IMR-90 (cell line): Measurements from ENCODE around the gene NFIA. TPM values are rescaled to one million over a fixed set of nuclear protein-coding genes. Genes with fewer than 3 reads are reported as not detected.

ENCODE experiments used
- ATAC-seq: fragments of 200-7000 bp; cut with Tn5 transposase; 2 replicates; pipeline ENCODE4 v1.9.1; 2020; ENCODE audit warnings: low read depth, mild to moderate bottlenecking, moderate library complexity
- BruUV-seq: library from RNA; stranded (reverse); fragments of 400-500 nt; replicated peaks from 2 replicates; lab custom pipeline; 2021; lab: Mats Ljungman, UMichigan
- CTCF ChIA-PET: fragments of 300-600 bp; formaldehyde crosslinking; extraction: SDS; loops from one replicate; lab custom pipeline; 2021; ENCODE audit warnings: antibody characterized with exemption; lab: Yijun Ruan, JAX
- POLR2A ChIA-PET: fragments of 300-600 bp; sonication (Branson Sonifier 250); formaldehyde crosslinking; loops from one replicate; lab custom pipeline; 2022; ENCODE audit warnings: antibody characterized with exemption; ENCODE audit not compliant: unreplicated experiment; lab: Charles Lee
- DNase-seq: peaks from one replicate; pipeline ENCODE4 v3.0.0; 2013
- H2AFZ ChIP-seq: replicated peaks from 2 replicates; pipeline ENCODE3; 2013; ENCODE audit warnings: low read length, mild to moderate bottlenecking; ENCODE audit not compliant: poor library complexity
- H2AK5ac ChIP-seq: 2 replicates; pipeline ENCODE4 v1.6.1; 2013; ENCODE audit warnings: low read depth, low read length, inconsistent platforms
- H2AK9ac ChIP-seq: replicated peaks from 2 replicates; pipeline ENCODE3; 2013; ENCODE audit warnings: mild to moderate bottlenecking, low read depth, low read length, moderate library complexity; ENCODE audit not compliant: poor library complexity
- H2BK120ac ChIP-seq: 2 replicates; pipeline ENCODE4 v1.6.1; 2013; ENCODE audit warnings: low read depth, low read length, inconsistent platforms
- H2BK15ac ChIP-seq: 3 replicates; pipeline ENCODE4 v1.6.1; 2013; ENCODE audit warnings: low read depth, low read length, inconsistent platforms
- H2BK20ac ChIP-seq: 2 replicates; pipeline ENCODE4 v1.6.1; 2013; ENCODE audit warnings: low read depth, mild to moderate bottlenecking, inconsistent platforms, low read length, moderate library complexity
- H2BK5ac ChIP-seq: 2 replicates; pipeline ENCODE4 v1.6.1; 2013; ENCODE audit warnings: mild to moderate bottlenecking, low read depth, low read length, inconsistent platforms; ENCODE audit not compliant: poor library complexity, severe bottlenecking
- H3K14ac ChIP-seq: replicated peaks from 2 replicates; pipeline ENCODE4 v1.6.1; 2013; ENCODE audit warnings: low read depth, low read length, inconsistent platforms
- H3K18ac ChIP-seq: 2 replicates; pipeline ENCODE4 v1.6.1; 2013; ENCODE audit warnings: low read depth, low read length, control low read depth
- H3K23ac ChIP-seq: 2 replicates; pipeline ENCODE4 v1.6.1; 2013; ENCODE audit warnings: low read depth, low read length, inconsistent platforms
- H3K27ac ChIP-seq: 2 replicates; pipeline ENCODE4 v1.5.1; 2013; ENCODE audit warnings: mild to moderate bottlenecking, control low read depth, low read length; ENCODE audit not compliant: insufficient read depth
- H3K27me3 ChIP-seq: 2 replicates; pipeline ENCODE4 v1.6.1; 2013; ENCODE audit warnings: low read length; ENCODE audit not compliant: control insufficient read depth, insufficient read depth
- H3K36me3 ChIP-seq: 2 replicates; pipeline ENCODE4 v1.6.1; 2013; ENCODE audit warnings: low read length, mixed read lengths; ENCODE audit not compliant: control insufficient read depth, insufficient read depth
- H3K4ac ChIP-seq: 2 replicates; pipeline ENCODE4 v1.6.1; 2013; ENCODE audit warnings: low read depth, low read length, inconsistent platforms
- H3K4me1 ChIP-seq: 2 replicates; pipeline ENCODE4 v1.6.1; 2013; ENCODE audit warnings: low read length, mixed read lengths; ENCODE audit not compliant: control insufficient read depth, insufficient read depth
- H3K4me2 ChIP-seq: 2 replicates; pipeline ENCODE4 v1.6.1; 2013; ENCODE audit warnings: low read depth, mild to moderate bottlenecking, control low read depth, low read length, moderate library complexity
- H3K4me3 ChIP-seq: 2 replicates; pipeline ENCODE4 v1.5.1; 2013; ENCODE audit warnings: low read depth, mild to moderate bottlenecking, control low read depth, low read length, moderate library complexity; ENCODE audit not compliant: insufficient read depth
- H3K56ac ChIP-seq: 2 replicates; pipeline ENCODE4 v1.6.1; 2013; ENCODE audit warnings: low read length, inconsistent platforms; ENCODE audit not compliant: insufficient read depth; ENCODE audit errors: extremely low read depth
- H3K79me1 ChIP-seq, 2 experiments: 2 replicates each; pipeline ENCODE4 v1.6.1; 2013; ENCODE audit warnings: low read length in 2 of 2, inconsistent platforms in 1 of 2, low read depth in 1 of 2
- H3K9ac ChIP-seq: 2 replicates; pipeline ENCODE4 v1.6.1; 2013; ENCODE audit warnings: low read depth, low read length, control low read depth
- H3K9me1 ChIP-seq: 2 replicates; pipeline ENCODE4 v1.6.1; 2013; ENCODE audit warnings: low read length, inconsistent platforms; ENCODE audit not compliant: insufficient read depth
- H3K9me3 ChIP-seq: 2 replicates; pipeline ENCODE4 v1.6.1; 2013; ENCODE audit warnings: low read length; ENCODE audit not compliant: control insufficient read depth, insufficient read depth
- H4K20me1 ChIP-seq: 2 replicates; pipeline ENCODE4 v1.6.1; 2013; ENCODE audit warnings: low read length, inconsistent platforms; ENCODE audit not compliant: insufficient read depth
- H4K5ac ChIP-seq: 2 replicates; pipeline ENCODE4 v1.6.1; 2013; ENCODE audit warnings: mild to moderate bottlenecking, low read depth, low read length, control low read depth
- H4K8ac ChIP-seq, 2 experiments: 2 replicates each; pipeline ENCODE4 v1.6.1; 2013; ENCODE audit warnings: low read depth in 2 of 2, low read length in 2 of 2, control low read depth in 1 of 2, inconsistent platforms in 1 of 2
- H4K91ac ChIP-seq: 2 replicates; pipeline ENCODE4 v1.6.1; 2013; ENCODE audit warnings: low read depth, low read length, inconsistent platforms; ENCODE audit not compliant: insufficient read depth
- BHLHE40 ChIP-seq: fragments of 150-350 bp; IDR thresholded peaks from 2 replicates; pipeline ENCODE4 v1.6.1; 2016; ENCODE audit warnings: mild to moderate bottlenecking, low read depth, low read length
- CEBPB ChIP-seq: IDR thresholded peaks from 2 replicates; pipeline ENCODE4 v1.6.1; 2012; ENCODE audit warnings: low read depth, low read length, improper control_type of control experiment
- CHD1 ChIP-seq: IDR thresholded peaks from 2 replicates; pipeline ENCODE4 v1.6.1; 2012; ENCODE audit warnings: low read depth, low read length, improper control_type of control experiment
- ELK1 ChIP-seq: fragments of 150-350 bp; IDR thresholded peaks from 2 replicates; pipeline ENCODE4 v1.6.1; 2016; ENCODE audit warnings: low read depth, mild to moderate bottlenecking, low read length, moderate library complexity, borderline replicate concordance
- FOS ChIP-seq: fragments of 150-350 bp; IDR thresholded peaks from 2 replicates; pipeline ENCODE4 v1.6.1; 2016; ENCODE audit warnings: low read depth, low read length
- MAFK ChIP-seq: IDR thresholded peaks from 2 replicates; pipeline ENCODE4 v1.6.1; 2012; ENCODE audit warnings: low read depth, low read length, improper control_type of control experiment
- MAZ ChIP-seq: IDR thresholded peaks from 2 replicates; pipeline ENCODE4 v1.6.1; 2012; ENCODE audit warnings: low read depth, mild to moderate bottlenecking, low read length, improper control_type of control experiment, moderate library complexity, borderline replicate concordance
- MXI1 ChIP-seq: IDR thresholded peaks from 2 replicates; pipeline ENCODE4 v1.6.1; 2012; ENCODE audit warnings: low read depth, mild to moderate bottlenecking, low read length, moderate library complexity, borderline replicate concordance
- NFE2L2 ChIP-seq: fragments of 150-350 bp; IDR thresholded peaks from 2 replicates; pipeline ENCODE4 v1.6.1; 2016; ENCODE audit warnings: low read depth, mild to moderate bottlenecking, low read length
- POLR2A ChIP-seq: IDR thresholded peaks from 2 replicates; pipeline ENCODE4 v1.6.1; 2012; ENCODE audit warnings: mild to moderate bottlenecking, low read depth, low read length
- RAD21 ChIP-seq: IDR thresholded peaks from 2 replicates; pipeline ENCODE4 v1.6.1; 2012; ENCODE audit warnings: low read length, improper control_type of control experiment
- RCOR1 ChIP-seq: IDR thresholded peaks from 2 replicates; pipeline ENCODE4 v1.6.1; 2012; ENCODE audit warnings: mild to moderate bottlenecking, low read length, improper control_type of control experiment; ENCODE audit not compliant: insufficient replicate concordance
- RFX5 ChIP-seq: IDR thresholded peaks from 2 replicates; pipeline ENCODE4 v1.8.0; 2012; ENCODE audit warnings: low read depth, mild to moderate bottlenecking, low read length, moderate library complexity
- SMC3 ChIP-seq: fragments of 150-350 bp; IDR thresholded peaks from 2 replicates; pipeline ENCODE4 v1.6.1; 2016; ENCODE audit warnings: low read depth, mild to moderate bottlenecking, antibody characterized with exemption, low read length, moderate library complexity
- USF2 ChIP-seq: fragments of 150-350 bp; IDR thresholded peaks from 2 replicates; pipeline ENCODE4 v1.6.1; 2017; ENCODE audit warnings: mild to moderate bottlenecking, antibody characterized with exemption, low read length, low read depth
- WGBS, 2 experiments: methylation state at CpG; one replicate each; pipeline versions ENCODE4 v1.1.5 to v1.1.7; 2013; ENCODE audit warnings: missing lambda C conversion rate in 2 of 2; ENCODE audit not compliant: insufficient read length in 1 of 2; ENCODE audit errors: extremely low coverage in 2 of 2; 5-methylcytosine and 5-hydroxymethylcytosine counted together
- dilution Hi-C: fragments of 300-500 bp; cut with HindIII; formaldehyde crosslinking; loops from one replicate; pipeline ENCODE4 v1.14.3; 2018; ENCODE audit warnings: low sequenced_read_pairs; ENCODE audit not compliant: unreplicated experiment
- in situ Hi-C: fragments of 300-500 bp; cut with MboI; formaldehyde crosslinking; loops from 3 replicates; pipeline ENCODE4 v1.14.3; 2019; ENCODE audit warnings: low sequenced_read_pairs, inconsistent platforms, mixed read lengths
- intact Hi-C: fragments of 100-400 bp; cut with micrococcal nuclease; formaldehyde crosslinking; loops from 2 replicates; pipeline ENCODE4 v1.10.0; 2022
- polyA plus RNA-seq, 3 experiments: library from polyadenylated mRNA; depleted of rRNA; stranded (reverse); fragments of >200 nt; gene quantifications; 2 replicates each; pipeline ENCODE4 v1.2.3, GENCODE V29; 2012; ENCODE audit warnings: low replicate concordance in 1 of 3
- total RNA-seq: library from RNA; depleted of rRNA; stranded (reverse); fragments of >200 nt; gene quantifications from 2 replicates; pipeline ENCODE4 v1.2.3, GENCODE V29; 2012
- TF ChIP-seq, protein P1 (sequence below): conservative IDR thresholded peaks from 2 replicates; pipeline ENCODE4 v1.5.1; 2012; ENCODE audit warnings: mild to moderate bottlenecking, low read depth, low read length, improper control_type of control experiment

NFIA gene
- total and polyA plus RNA-seq, 2 of the 4 experiments (the other 2 are of a cell fraction), result 1.6 to 2.2 TPM

- BruUV-seq, result no TSS peak
- DNase-seq, result no peak
- H3K4me3 ChIP-seq, result no peak overlapping the region
- H4K5ac ChIP-seq, result no peak overlapping the region
- H3K79me1 ChIP-seq, result no peaks in the 10 kb centered on the region
- no peaks in the 10 kb centered on the region for H4K20me1 ChIP-seq
- H3K27ac ChIP-seq, result no peak overlapping the region
- no peaks in the 10 kb centered on the region for H3K4me1 ChIP-seq
- H3K23ac ChIP-seq, result no peak overlapping the region
- H2AK5ac ChIP-seq, result no peak overlapping the region
- dilution Hi-C loops (no loop called here), intact Hi-C loops (no loop called here), in situ Hi-C loops (no loop called here)
- no peak overlapping the region for H3K56ac ChIP-seq
- H2AFZ ChIP-seq, result no peak overlapping the region
- ChIA-PET POLR2A (no interaction called here), CTCF (no interaction called here)
- H3K9me3 ChIP-seq, result no peaks in the 10 kb centered on the region
- no peak overlapping the region for H2BK5ac ChIP-seq
- H4K91ac ChIP-seq, result no peak overlapping the region
- no peak overlapping the region for H2BK20ac ChIP-seq
- H3K9ac ChIP-seq, result no peak overlapping the region
- H3K14ac ChIP-seq, result no peak overlapping the region
- no CpG with 5 or more reads among the region's 5 CpGs for WGBS, 2 experiments
- no peaks in the 10 kb centered on the region for H3K36me3 ChIP-seq
- H3K18ac ChIP-seq, result no peak overlapping the region
- no peak overlapping the region for H2AK9ac ChIP-seq
- ATAC-seq, result no peak
- no peak overlapping the region for H4K8ac ChIP-seq
- H3K4ac ChIP-seq, result no peak overlapping the region
- no peaks in the 10 kb centered on the region for H3K9me1 ChIP-seq
- H3K4me2 ChIP-seq, result no peak overlapping the region
- H2BK15ac ChIP-seq, result no peak overlapping the region
- H3K27me3 ChIP-seq, result no peaks in the 10 kb centered on the region
- no peak overlapping the region for H2BK120ac ChIP-seq
- TF ChIP-seq CEBPB (no peak), RFX5 (no peak), RCOR1 (no peak), NFE2L2 (no peak), CHD1 (no peak), USF2 (no peak), MAFK (no peak), RAD21 (no peak), SMC3 (no peak), POLR2A (no peak), ELK1 (no peak), MXI1 (no peak), FOS (no peak), MAZ (no peak), BHLHE40 (no peak)
- TF ChIP-seq, protein P1, sequence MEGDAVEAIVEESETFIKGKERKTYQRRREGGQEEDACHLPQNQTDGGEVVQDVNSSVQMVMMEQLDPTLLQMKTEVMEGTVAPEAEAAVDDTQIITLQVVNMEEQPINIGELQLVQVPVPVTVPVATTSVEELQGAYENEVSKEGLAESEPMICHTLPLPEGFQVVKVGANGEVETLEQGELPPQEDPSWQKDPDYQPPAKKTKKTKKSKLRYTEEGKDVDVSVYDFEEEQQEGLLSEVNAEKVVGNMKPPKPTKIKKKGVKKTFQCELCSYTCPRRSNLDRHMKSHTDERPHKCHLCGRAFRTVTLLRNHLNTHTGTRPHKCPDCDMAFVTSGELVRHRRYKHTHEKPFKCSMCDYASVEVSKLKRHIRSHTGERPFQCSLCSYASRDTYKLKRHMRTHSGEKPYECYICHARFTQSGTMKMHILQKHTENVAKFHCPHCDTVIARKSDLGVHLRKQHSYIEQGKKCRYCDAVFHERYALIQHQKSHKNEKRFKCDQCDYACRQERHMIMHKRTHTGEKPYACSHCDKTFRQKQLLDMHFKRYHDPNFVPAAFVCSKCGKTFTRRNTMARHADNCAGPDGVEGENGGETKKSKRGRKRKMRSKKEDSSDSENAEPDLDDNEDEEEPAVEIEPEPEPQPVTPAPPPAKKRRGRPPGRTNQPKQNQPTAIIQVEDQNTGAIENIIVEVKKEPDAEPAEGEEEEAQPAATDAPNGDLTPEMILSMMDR, result no peak
Observed at GRCh38 chr1:61357539-61357938, 275.2 kb downstream of the NFIA start.
